Measurements from ENCODE around the gene TBX18.

GRCh38 chr6:84768442-84769174 is 4.2 kb upstream of the TBX18 start:
- TF ChIP-seq, protein P1, sequence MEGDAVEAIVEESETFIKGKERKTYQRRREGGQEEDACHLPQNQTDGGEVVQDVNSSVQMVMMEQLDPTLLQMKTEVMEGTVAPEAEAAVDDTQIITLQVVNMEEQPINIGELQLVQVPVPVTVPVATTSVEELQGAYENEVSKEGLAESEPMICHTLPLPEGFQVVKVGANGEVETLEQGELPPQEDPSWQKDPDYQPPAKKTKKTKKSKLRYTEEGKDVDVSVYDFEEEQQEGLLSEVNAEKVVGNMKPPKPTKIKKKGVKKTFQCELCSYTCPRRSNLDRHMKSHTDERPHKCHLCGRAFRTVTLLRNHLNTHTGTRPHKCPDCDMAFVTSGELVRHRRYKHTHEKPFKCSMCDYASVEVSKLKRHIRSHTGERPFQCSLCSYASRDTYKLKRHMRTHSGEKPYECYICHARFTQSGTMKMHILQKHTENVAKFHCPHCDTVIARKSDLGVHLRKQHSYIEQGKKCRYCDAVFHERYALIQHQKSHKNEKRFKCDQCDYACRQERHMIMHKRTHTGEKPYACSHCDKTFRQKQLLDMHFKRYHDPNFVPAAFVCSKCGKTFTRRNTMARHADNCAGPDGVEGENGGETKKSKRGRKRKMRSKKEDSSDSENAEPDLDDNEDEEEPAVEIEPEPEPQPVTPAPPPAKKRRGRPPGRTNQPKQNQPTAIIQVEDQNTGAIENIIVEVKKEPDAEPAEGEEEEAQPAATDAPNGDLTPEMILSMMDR (IDR thresholded peaks at IDR 0.05): no peak
- TF ChIP-seq POLR2A (IDR thresholded peaks at IDR 0.05): no peak

Data from uterus (tissue), 2 donors.